Measurements from ENCODE around the gene RNASE13.

The RNASE13 gene, protein sequence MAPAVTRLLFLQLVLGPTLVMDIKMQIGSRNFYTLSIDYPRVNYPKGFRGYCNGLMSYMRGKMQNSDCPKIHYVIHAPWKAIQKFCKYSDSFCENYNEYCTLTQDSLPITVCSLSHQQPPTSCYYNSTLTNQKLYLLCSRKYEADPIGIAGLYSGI

DNA sequence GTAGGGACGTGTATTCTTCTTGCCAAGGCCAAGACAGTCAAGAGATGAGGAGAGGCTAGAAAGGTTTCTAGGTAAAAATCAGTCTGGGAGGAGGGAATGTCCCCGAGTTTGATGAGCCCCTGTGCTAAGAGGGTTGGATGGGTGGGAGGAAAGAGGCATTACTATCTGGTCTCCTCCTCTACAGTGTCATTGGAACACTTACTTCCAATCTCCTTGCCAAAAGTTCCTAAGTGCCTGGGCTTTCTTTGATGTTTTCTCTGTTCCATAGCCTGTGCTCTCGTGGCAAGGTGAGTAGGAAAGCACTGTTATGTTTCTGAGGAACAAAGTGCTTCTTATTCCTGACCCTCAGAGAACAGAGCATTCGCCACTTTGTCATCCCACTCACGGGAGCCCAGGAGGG is at the start of gene RNASE13:
TSS of gene RNASE13 (minus strand) at position 101 of the 400 bp plus-strand sequence. CDS start 519 bp downstream, outside the sequence.
- TF ChIP-seq, protein P1, sequence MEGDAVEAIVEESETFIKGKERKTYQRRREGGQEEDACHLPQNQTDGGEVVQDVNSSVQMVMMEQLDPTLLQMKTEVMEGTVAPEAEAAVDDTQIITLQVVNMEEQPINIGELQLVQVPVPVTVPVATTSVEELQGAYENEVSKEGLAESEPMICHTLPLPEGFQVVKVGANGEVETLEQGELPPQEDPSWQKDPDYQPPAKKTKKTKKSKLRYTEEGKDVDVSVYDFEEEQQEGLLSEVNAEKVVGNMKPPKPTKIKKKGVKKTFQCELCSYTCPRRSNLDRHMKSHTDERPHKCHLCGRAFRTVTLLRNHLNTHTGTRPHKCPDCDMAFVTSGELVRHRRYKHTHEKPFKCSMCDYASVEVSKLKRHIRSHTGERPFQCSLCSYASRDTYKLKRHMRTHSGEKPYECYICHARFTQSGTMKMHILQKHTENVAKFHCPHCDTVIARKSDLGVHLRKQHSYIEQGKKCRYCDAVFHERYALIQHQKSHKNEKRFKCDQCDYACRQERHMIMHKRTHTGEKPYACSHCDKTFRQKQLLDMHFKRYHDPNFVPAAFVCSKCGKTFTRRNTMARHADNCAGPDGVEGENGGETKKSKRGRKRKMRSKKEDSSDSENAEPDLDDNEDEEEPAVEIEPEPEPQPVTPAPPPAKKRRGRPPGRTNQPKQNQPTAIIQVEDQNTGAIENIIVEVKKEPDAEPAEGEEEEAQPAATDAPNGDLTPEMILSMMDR (conservative IDR thresholded peaks at IDR 0.05), result no peak
- H3K27ac ChIP-seq, result no peak within 1 kb of the TSS

DNA sequence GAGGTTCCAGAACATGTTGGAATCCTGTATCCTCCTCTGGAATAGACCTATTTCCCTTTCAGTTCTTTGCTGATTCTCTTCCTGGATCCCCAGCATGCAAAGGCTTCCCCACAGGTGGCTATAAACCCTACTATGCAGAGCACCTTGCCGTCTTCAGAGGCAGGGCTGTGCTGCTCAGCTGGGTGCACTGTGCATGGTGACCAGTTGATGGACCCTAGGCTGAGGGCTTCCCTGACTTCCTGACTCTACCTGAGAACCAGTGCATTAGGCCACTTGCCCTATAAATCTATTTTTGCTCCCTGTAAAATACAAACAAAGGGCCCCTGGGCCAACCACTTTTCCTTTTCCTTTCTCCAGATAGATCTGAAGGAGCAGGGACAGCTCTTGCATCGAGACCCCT is 49.8 kb upstream of the RNASE13 start:
- TF ChIP-seq, protein P1 (conservative IDR thresholded peaks at IDR 0.05), result no peak
- H3K27ac ChIP-seq, result no peak overlapping the region

DNA sequence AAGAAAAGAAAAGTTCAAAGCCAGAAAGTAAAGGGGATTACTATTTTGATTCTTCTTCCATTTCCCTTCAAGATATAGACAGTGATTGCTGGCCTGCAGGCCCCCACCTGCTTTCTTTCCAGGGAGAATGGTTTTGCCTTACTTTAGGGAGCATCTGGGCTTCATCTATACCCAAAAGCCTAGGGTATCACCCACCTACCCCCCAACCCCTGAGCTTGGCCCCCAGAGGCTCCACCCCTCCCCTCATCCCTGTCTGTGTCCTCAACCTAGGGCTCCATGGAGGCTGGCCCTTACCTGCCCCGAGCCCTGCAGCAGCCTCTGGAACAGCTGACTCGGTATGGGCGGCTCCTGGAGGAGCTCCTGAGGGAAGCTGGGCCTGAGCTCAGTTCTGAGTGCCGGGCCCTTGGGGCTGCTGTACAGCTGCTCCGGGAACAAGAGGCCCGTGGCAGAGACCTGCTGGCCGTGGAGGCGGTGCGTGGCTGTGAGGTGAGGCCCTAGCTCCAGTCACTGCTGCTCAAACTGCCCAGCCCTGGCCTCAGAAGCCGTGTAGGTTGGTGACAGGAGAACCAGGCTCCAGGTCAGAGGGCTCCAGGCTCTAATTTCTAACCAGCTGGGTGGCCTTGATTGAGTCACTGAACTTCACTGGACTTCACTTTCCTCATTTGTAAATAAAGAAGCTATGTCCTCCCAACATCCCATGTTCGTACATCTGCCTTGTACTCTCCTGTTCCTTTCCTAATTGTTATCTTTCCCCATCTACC is 49.1 kb upstream of the RNASE13 start:
- H3K27ac ChIP-seq, result no peak overlapping the region
- TF ChIP-seq, protein P1 (conservative IDR thresholded peaks at IDR 0.05), result no peak

DNA sequence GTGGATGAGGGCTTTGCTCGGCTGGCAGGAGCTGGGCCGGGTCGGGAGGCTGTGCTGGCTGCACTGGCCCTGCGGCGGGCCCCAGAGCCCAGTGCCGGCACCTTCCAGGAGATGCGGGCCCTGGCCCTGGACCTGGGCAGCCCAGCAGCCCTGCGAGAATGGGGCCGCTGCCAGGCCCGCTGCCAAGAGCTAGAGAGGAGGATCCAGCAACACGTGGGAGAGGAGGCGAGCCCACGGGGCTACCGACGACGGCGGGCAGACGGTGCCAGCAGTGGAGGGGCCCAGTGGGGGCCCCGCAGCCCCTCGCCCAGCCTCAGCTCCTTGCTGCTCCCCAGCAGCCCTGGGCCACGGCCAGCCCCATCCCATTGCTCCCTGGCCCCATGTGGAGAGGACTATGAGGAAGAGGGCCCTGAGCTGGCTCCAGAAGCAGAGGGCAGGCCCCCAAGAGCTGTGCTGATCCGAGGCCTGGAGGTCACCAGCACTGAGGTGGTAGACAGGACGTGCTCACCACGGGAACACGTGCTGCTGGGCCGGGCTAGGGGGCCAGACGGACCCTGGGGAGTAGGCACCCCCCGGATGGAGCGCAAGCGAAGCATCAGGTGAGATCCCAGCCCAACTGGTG is 47.0 kb upstream of the RNASE13 start:
- no peak overlapping the region for H3K27ac ChIP-seq
- TF ChIP-seq, protein P1 (conservative IDR thresholded peaks at IDR 0.05), result no peak

DNA sequence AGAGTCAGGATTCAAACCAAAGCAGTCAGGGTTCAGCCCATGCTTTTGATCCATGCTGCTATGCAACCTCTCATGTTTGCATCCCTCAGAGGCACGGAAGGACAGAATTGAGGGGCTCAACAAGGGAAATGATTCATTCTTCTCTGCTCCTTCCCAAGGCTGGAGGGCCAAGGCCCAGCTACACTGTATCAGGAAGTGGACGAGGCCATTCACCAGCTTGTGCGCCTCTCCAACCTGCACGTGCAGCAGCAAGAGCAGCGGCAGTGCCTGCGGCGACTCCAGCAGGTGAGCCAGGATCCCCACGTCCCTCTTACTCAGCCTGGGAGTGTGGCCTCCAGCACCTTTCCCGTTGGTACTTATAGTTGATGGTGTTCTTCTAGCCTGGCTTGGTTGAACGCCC is 44.1 kb upstream of the RNASE13 start:
- H3K27ac ChIP-seq, result no peak overlapping the region
- TF ChIP-seq, protein P1 (conservative IDR thresholded peaks at IDR 0.05), result no peak

DNA sequence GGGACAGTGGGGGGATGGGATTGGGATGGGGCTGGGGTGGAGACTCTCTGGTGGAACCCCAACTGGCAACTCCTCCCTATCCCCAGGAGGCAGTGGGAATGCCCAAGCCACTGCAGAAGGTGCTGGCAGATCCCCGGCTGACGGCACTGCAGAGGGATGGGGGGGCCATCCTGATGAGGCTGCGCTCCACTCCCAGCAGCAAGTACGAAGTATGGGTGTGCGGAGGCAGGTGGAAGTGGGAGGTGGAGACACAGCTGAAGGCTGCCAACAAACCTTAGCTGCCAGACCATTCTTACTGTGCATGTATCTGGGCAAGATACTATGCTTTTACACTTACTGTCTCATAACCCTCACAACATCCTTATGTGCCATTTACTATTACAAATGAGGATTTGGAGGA is 43.7 kb upstream of the RNASE13 start:
- H3K27ac ChIP-seq, result no peak overlapping the region
- TF ChIP-seq, protein P1 (conservative IDR thresholded peaks at IDR 0.05), result no peak

DNA sequence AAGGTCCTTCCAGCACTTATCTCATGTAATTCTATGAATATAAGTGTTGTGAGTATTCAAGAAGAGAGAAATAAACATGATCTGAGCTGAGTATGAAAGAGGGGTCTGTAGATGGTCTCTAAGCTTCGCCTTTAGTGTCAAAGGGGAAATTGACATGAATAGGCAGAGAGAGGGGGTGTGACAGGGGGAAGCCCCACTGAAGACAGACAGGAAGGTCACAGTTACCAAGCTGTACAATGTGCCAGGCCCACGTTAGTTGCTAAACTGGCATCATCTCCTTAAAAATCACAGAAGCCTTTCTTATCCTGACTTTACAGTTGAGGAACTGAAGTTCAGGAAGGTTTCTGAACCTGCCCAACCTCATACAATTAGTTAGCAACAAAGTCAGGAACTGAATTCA is 43.1 kb upstream of the RNASE13 start:
- TF ChIP-seq, protein P1 (conservative IDR thresholded peaks at IDR 0.05), result no peak
- no peak overlapping the region for H3K27ac ChIP-seq

Data from VCaP (cell line).